HG03558 (cell line): ENCODE results near the gene KMT2C.

Experiments
- ATAC-seq: cut with Tn5 transposase; IDR thresholded peaks from one replicate; pipeline ENCODE4 v1.9.1; 2021; ENCODE audit warnings: moderate number of reproducible peaks; ENCODE audit not compliant: unreplicated experiment; ENCODE audit errors: extremely low read depth

KMT2C gene

GRCh38 chr7:152126741-152127140, 309.1 kb downstream of the KMT2C start:
- no peak for ATAC-seq

GRCh38 chr7:152122540-152122939, 313.3 kb downstream of the KMT2C start:
- ATAC-seq, result no peak

GRCh38 chr7:152121432-152121831, 314.4 kb downstream of the KMT2C start:
- no peak for ATAC-seq

GRCh38 chr7:152120776-152121175, 315.0 kb downstream of the KMT2C start:
- no peak for ATAC-seq

GRCh38 chr7:152120210-152120609, 315.6 kb downstream of the KMT2C start:
- no peak for ATAC-seq

- ATAC-seq, result no peak
Measured at GRCh38 chr7:152117356-152117755, 318.4 kb downstream of the KMT2C start.

- ATAC-seq, result no peak
Measured at GRCh38 chr7:152115021-152115718, 320.6 kb downstream of the KMT2C start.

- ATAC-seq, result no peak
Measured at GRCh38 chr7:152112829-152113228, 323.0 kb downstream of the KMT2C start.

- ATAC-seq, result no peak
Measured at GRCh38 chr7:152108359-152108758, 327.4 kb downstream of the KMT2C start.

- ATAC-seq, result no peak
Measured at GRCh38 chr7:152107945-152108344, 327.9 kb downstream of the KMT2C start.

- ATAC-seq, result no peak
Measured at GRCh38 chr7:152106990-152107389, 328.8 kb downstream of the KMT2C start.

GRCh38 chr7:152105205-152105604, 330.6 kb downstream of the KMT2C start:
- ATAC-seq, result no peak

- no peak for ATAC-seq
Measured at GRCh38 chr7:152103691-152104090, 332.1 kb downstream of the KMT2C start.

GRCh38 chr7:152103066-152103465, 332.7 kb downstream of the KMT2C start:
- ATAC-seq, result no peak

- ATAC-seq, result no peak
Measured at GRCh38 chr7:152097330-152097729, 338.5 kb downstream of the KMT2C start.

GRCh38 chr7:152095771-152096170, 340.0 kb downstream of the KMT2C start:
- no peak for ATAC-seq

- no peak for ATAC-seq
Measured at GRCh38 chr7:152093717-152094116, 342.1 kb downstream of the KMT2C start.

GRCh38 chr7:152090747-152091146, 345.1 kb downstream of the KMT2C start:
- no peak for ATAC-seq

- no peak for ATAC-seq
Measured at GRCh38 chr7:152089183-152089582, 346.6 kb downstream of the KMT2C start.

GRCh38 chr7:152086513-152086912, 349.3 kb downstream of the KMT2C start:
- no peak for ATAC-seq

GRCh38 chr7:152085131-152085530, 350.7 kb downstream of the KMT2C start:
- no peak for ATAC-seq
